ENCODE measurements around the gene PPP1R1C.

GRCh38 chr2:182069908-182070307, 84.3 kb downstream of the PPP1R1C start:
- no peak for TF ChIP-seq CTCF (IDR thresholded peaks at IDR 0.05; ENCODE audit: insufficient read depth, low read depth, low read length)
- TF ChIP-seq EZH2 (IDR thresholded peaks at IDR 0.05; ENCODE audit: insufficient read depth, low read length): no peak
